Natural killer cell (primary cell): ENCODE measurements around the gene TMEM61. TPM values are rescaled to one million over a fixed set of nuclear protein-coding genes. Genes with fewer than 3 reads are reported as not detected.

Experiments
- ATAC-seq, 3 donors: fragments of 150-1000 bp in 2 of 3; fragments of 200-7000 bp in 1 of 3; cut with Tn5 transposase; 1 replicate in 1 of 3; 2 replicates in 2 of 3; pipeline ENCODE4 v1.10.0; 2021; ENCODE audit warnings: mild to moderate bottlenecking in 2 of 3, moderate library complexity in 2 of 3
- DNase-seq, 2 donors: peaks; one replicate each; pipeline versions ENCODE4 v3.0.0 to v3.0.0-alpha.2; 2013 to 2021; ENCODE audit warnings: mixed read lengths in 1 of 2
- H3K27ac ChIP-seq: one replicate; pipeline ENCODE4 v1.5.1; 2013; ENCODE audit warnings: mild to moderate bottlenecking, low read length
- H3K27me3 ChIP-seq: one replicate; pipeline ENCODE4 v1.6.1; 2013; ENCODE audit warnings: low read length; ENCODE audit not compliant: control insufficient read depth, insufficient read depth
- H3K36me3 ChIP-seq: one replicate; pipeline ENCODE4 v1.6.1; 2013; ENCODE audit warnings: low read length; ENCODE audit not compliant: control insufficient read depth, insufficient read depth
- H3K4me1 ChIP-seq: one replicate; pipeline ENCODE4 v1.6.1; 2013; ENCODE audit warnings: low read length; ENCODE audit not compliant: control insufficient read depth, insufficient read depth
- H3K4me3 ChIP-seq: one replicate; pipeline ENCODE4 v1.5.1; 2013; ENCODE audit warnings: low read length
- H3K9me3 ChIP-seq: one replicate; pipeline ENCODE4 v1.6.1; 2013; ENCODE audit warnings: low read length; ENCODE audit not compliant: control insufficient read depth, insufficient read depth
- H3K27ac Mint-ChIP-seq, 2 donors: one replicate each; pipeline ENCODE4 v1.8.0; 2022; ENCODE audit warnings: mild to moderate bottlenecking in 2 of 2, mixed read lengths in 2 of 2, moderate library complexity in 1 of 2
- H3K27me3 Mint-ChIP-seq, 2 donors: one replicate each; pipeline ENCODE4 v1.8.0; 2022; ENCODE audit warnings: low read depth in 2 of 2, mixed read lengths in 2 of 2
- H3K36me3 Mint-ChIP-seq: one replicate; pipeline ENCODE4 v1.8.0; 2022; ENCODE audit warnings: mixed read lengths
- H3K4me1 Mint-ChIP-seq, 2 donors: one replicate each; pipeline ENCODE4 v1.8.0; 2022; ENCODE audit warnings: mixed read lengths in 2 of 2
- H3K4me3 Mint-ChIP-seq: one replicate; pipeline ENCODE4 v1.8.0; 2022; ENCODE audit warnings: mild to moderate bottlenecking, moderate library complexity, mixed read lengths
- H3K9me3 Mint-ChIP-seq, 2 donors: one replicate each; pipeline ENCODE4 v1.8.0; 2022; ENCODE audit warnings: mixed read lengths in 2 of 2
- CTCF ChIP-seq: fragments of 200-600 bp; IDR thresholded peaks from one replicate; pipeline ENCODE4 v1.8.0; 2022; ENCODE audit warnings: antibody characterized with exemption
- WGBS: methylation state at CpG from one replicate; pipeline ENCODE4 v1.1.7; 2013; ENCODE audit warnings: missing lambda C conversion rate; ENCODE audit not compliant: insufficient coverage; 5-methylcytosine and 5-hydroxymethylcytosine counted together
- intact Hi-C: fragments of 100-400 bp; cut with micrococcal nuclease; formaldehyde crosslinking; loops from one replicate; pipeline ENCODE4 v1.14.2; 2022
- total RNA-seq, 4 donors: library from RNA; stranded (reverse); fragments of 120-200 nt in 1 of 4; gene quantifications; one replicate each; pipeline versions ENCODE4 v1.2.3 to v1.2.4, GENCODE V29; 2013 to 2022

Gene TMEM61
- total RNA-seq, 3 donors from 2014 or later (not counting 1 experiment from before 2014, with no cell fraction given), result not detected

GRCh38 chr1:54979327-54979891 lies 1.0 kb upstream of the TMEM61 start:
- Histone ChIP-seq H3K27me3 (peaks cover 7% of the 10 kb centered on the region), H3K36me3 (no peaks in the 10 kb centered on the region), H3K9me3 (no peaks in the 10 kb centered on the region), H3K4me3 (no peak overlapping the region), H3K4me1 (no peaks in the 10 kb centered on the region), H3K27ac (no peak overlapping the region)
- H3K4me3 Mint-ChIP-seq, result no peak overlapping the region
- peaks cover 44 to 56% of the 10 kb centered on the region in 2 donors for H3K27me3 Mint-ChIP-seq
- ATAC-seq (no peak), DNase-seq (no peak)
- no peaks in the 10 kb centered on the region for H3K9me3 Mint-ChIP-seq
- intact Hi-C loops, result no loop called here
- no peaks in the 10 kb centered on the region for H3K36me3 Mint-ChIP-seq
- WGBS, result 35% methylated on average over 5 of the region's 5 CpGs
- H3K27ac Mint-ChIP-seq, result no peak overlapping the region
- H3K4me1 Mint-ChIP-seq, result no peaks in the 10 kb centered on the region
- no peak for TF ChIP-seq CTCF

GRCh38 chr1:54980046-54980527 lies 341 bp upstream of the TMEM61 start:
- H3K4me1 Mint-ChIP-seq, result no peaks in the 10 kb centered on the region
- no peaks in the 10 kb centered on the region for H3K9me3 ChIP-seq
- ATAC-seq, result no peak
- H3K36me3 ChIP-seq, result no peaks in the 10 kb centered on the region
- H3K36me3 Mint-ChIP-seq, result no peaks in the 10 kb centered on the region
- H3K4me3 Mint-ChIP-seq, result no peak overlapping the region
- H3K9me3 Mint-ChIP-seq, result no peaks in the 10 kb centered on the region
- DNase-seq, result no peak
- no peaks in the 10 kb centered on the region for H3K4me1 ChIP-seq
- intact Hi-C loops, result no loop called here
- WGBS, result 33% methylated on average over 25 of the region's 25 CpGs
- peaks cover 44 to 55% of the 10 kb centered on the region in 2 donors for H3K27me3 Mint-ChIP-seq
- no peak for TF ChIP-seq CTCF
- H3K27ac ChIP-seq, result no peak overlapping the region
- no peak overlapping the region for H3K27ac Mint-ChIP-seq
- H3K4me3 ChIP-seq, result no peak overlapping the region
- H3K27me3 ChIP-seq, result peaks cover 6% of the 10 kb centered on the region

GRCh38 chr1:54981466-54981865 lies 1.0 kb downstream of the TMEM61 start:
- ATAC-seq (no peak), DNase-seq (no peak)
- Mint-ChIP-seq H3K4me3 (no peak overlapping the region), H3K27ac (no peak overlapping the region), H3K27me3 (peaks cover 37 to 46% of the 10 kb centered on the region in 2 donors), H3K36me3 (no peaks in the 10 kb centered on the region), H3K9me3 (no peaks in the 10 kb centered on the region), H3K4me1 (no peaks in the 10 kb centered on the region)
- Histone ChIP-seq H3K4me3 (no peak overlapping the region), H3K27ac (no peak overlapping the region), H3K36me3 (no peaks in the 10 kb centered on the region), H3K9me3 (no peaks in the 10 kb centered on the region), H3K4me1 (no peaks in the 10 kb centered on the region), H3K27me3 (peaks cover 6% of the 10 kb centered on the region)
- no peak for TF ChIP-seq CTCF
- WGBS, result 97% methylated on average over 8 of the region's 8 CpGs
- intact Hi-C loops, result no loop called here

GRCh38 chr1:54982739-54983138 lies 2.3 kb downstream of the TMEM61 start:
- Histone ChIP-seq H3K4me1 (no peaks in the 10 kb centered on the region), H3K27ac (no peak overlapping the region), H3K27me3 (peaks cover 6% of the 10 kb centered on the region), H3K9me3 (no peaks in the 10 kb centered on the region), H3K4me3 (no peak overlapping the region), H3K36me3 (no peaks in the 10 kb centered on the region)
- DNase-seq (no peak), ATAC-seq (no peak)
- Mint-ChIP-seq H3K9me3 (no peaks in the 10 kb centered on the region), H3K27ac (no peak overlapping the region), H3K36me3 (no peaks in the 10 kb centered on the region), H3K4me1 (no peaks in the 10 kb centered on the region), H3K4me3 (no peak overlapping the region), H3K27me3 (peaks cover 37 to 44% of the 10 kb centered on the region in 2 donors)
- TF ChIP-seq CTCF, result no peak
- intact Hi-C loops, result no loop called here
